Kidney epithelial cell (primary cell): ENCODE data around the gene MEGF11. TPM values are rescaled to one million over a fixed set of nuclear protein-coding genes. Genes with fewer than 3 reads are reported as not detected.

Experiments used
- DNase-seq: peaks from one replicate; pipeline ENCODE4 v3.0.0-alpha.2; 2010; ENCODE audit warnings: low read depth
- H3K27me3 ChIP-seq: 2 replicates; pipeline ENCODE4 v1.6.0; 2011; ENCODE audit warnings: low read length; ENCODE audit not compliant: control insufficient read depth, insufficient read depth
- H3K36me3 ChIP-seq: 2 replicates; pipeline ENCODE4 v1.5.1; 2011; ENCODE audit warnings: low read length; ENCODE audit not compliant: control insufficient read depth, insufficient read depth
- H3K4me3 ChIP-seq: 2 replicates; pipeline ENCODE4 v1.5.1; 2011; ENCODE audit warnings: low read depth, mild to moderate bottlenecking, control low read depth, low read length
- CTCF ChIP-seq: IDR thresholded peaks from 2 replicates; pipeline ENCODE4 v1.5.1; 2011; ENCODE audit warnings: mild to moderate bottlenecking, moderate library complexity, low read length, control low read depth, inconsistent platforms; ENCODE audit not compliant: insufficient read depth, poor library complexity, severe bottlenecking
- total RNA-seq: library from RNA; depleted of rRNA; stranded (reverse); fragments of >200 nt; gene quantifications from 2 replicates; pipeline ENCODE4 v1.2.3, GENCODE V29; 2015

The MEGF11 gene
- total RNA-seq, 1 donor from 2014 or later = 0.63 TPM

GRCh38 chr15:65968511-65968910 lies 285.0 kb downstream of the MEGF11 start:
- peaks cover 3% of the 10 kb centered on the region for H3K27me3 ChIP-seq
- no peak for DNase-seq
- H3K4me3 ChIP-seq = no peak overlapping the region
- H3K36me3 ChIP-seq = no peaks in the 10 kb centered on the region
- no peak for TF ChIP-seq CTCF

- Histone ChIP-seq H3K27me3 (peaks cover 12% of the 10 kb centered on the region), H3K4me3 (no peak overlapping the region), H3K36me3 (no peaks in the 10 kb centered on the region)
- no peak for TF ChIP-seq CTCF
- DNase-seq = no peak
These were observed 288.6 kb downstream of the MEGF11 start for GRCh38 chr15:65964792-65965433.

- no peak for DNase-seq
- Histone ChIP-seq H3K27me3 (peaks cover 12% of the 10 kb centered on the region), H3K4me3 (no peak overlapping the region), H3K36me3 (no peaks in the 10 kb centered on the region)
- TF ChIP-seq CTCF = no peak
These were observed 289.6 kb downstream of the MEGF11 start for GRCh38 chr15:65963911-65964482.

GRCh38 chr15:65963358-65963757 lies 290.2 kb downstream of the MEGF11 start:
- Histone ChIP-seq H3K27me3 (peaks cover 12% of the 10 kb centered on the region), H3K36me3 (no peaks in the 10 kb centered on the region), H3K4me3 (no peak overlapping the region)
- no peak for DNase-seq
- TF ChIP-seq CTCF = no peak

GRCh38 chr15:65962187-65962586 lies 291.4 kb downstream of the MEGF11 start:
- no peak for DNase-seq
- TF ChIP-seq CTCF = no peak
- H3K36me3 ChIP-seq = no peaks in the 10 kb centered on the region
- peaks cover 10% of the 10 kb centered on the region for H3K27me3 ChIP-seq
- no peak overlapping the region for H3K4me3 ChIP-seq

- no peak for TF ChIP-seq CTCF
- Histone ChIP-seq H3K27me3 (peaks cover 10% of the 10 kb centered on the region), H3K4me3 (no peak overlapping the region), H3K36me3 (no peaks in the 10 kb centered on the region)
- DNase-seq = no peak
These were observed 293.0 kb downstream of the MEGF11 start for GRCh38 chr15:65960586-65960985.
